Bronchial smooth muscle cell (primary cell): Measurements from ENCODE around the gene MINDY3. TPM values are rescaled to one million over a fixed set of nuclear protein-coding genes. Genes with fewer than 3 reads are reported as not detected.

ENCODE experiments used
- total RNA-seq: library from RNA; depleted of rRNA; stranded (reverse); fragments of >200 nt; gene quantifications from 2 replicates; pipeline ENCODE4 v1.2.1, GENCODE V29; 2014

MINDY3 gene
- total RNA-seq = 21.3 and 21.6 TPM in 2 replicates

GRCh38 chr10:15859906-15860691, at the start of gene MINDY3:
Gene MINDY3, minus strand, starts transcription at chr10:15860507. Its CDS starts 208 bp downstream, at chr10:15860299.

Other genes starting within 250 kb of the MINDY3 start
- under 0.01 and 3.0 TPM in 2 replicates for gene ITGA8, start 140.6 kb downstream of the MINDY3 start, total RNA-seq